Panc1 (cell line): ENCODE measurements around the gene UNC93B1. TPM values are rescaled to one million over a fixed set of nuclear protein-coding genes. Genes with fewer than 3 reads are reported as not detected.

ENCODE experiments used
- ATAC-seq: fragments of 200-7000 bp; cut with Tn5 transposase; 2 replicates; pipeline ENCODE4 v1.9.1; 2020; ENCODE audit warnings: mild to moderate bottlenecking, moderate library complexity
- BruUV-seq: library from RNA; stranded (reverse); fragments of 400-500 nt; replicated peaks from 2 replicates; lab custom pipeline; 2021; lab: Mats Ljungman, UMichigan
- CTCF ChIA-PET: fragments of 300-600 bp; sonication (Branson Sonifier 250); formaldehyde crosslinking; loops from one replicate; lab custom pipeline; 2022; ENCODE audit warnings: antibody characterized with exemption; lab: Charles Lee
- POLR2A ChIA-PET: fragments of 300-600 bp; sonication (Branson Sonifier 250); formaldehyde crosslinking; loops from one replicate; lab custom pipeline; 2022; ENCODE audit warnings: antibody characterized with exemption; lab: Charles Lee
- DNase-seq: peaks from one replicate; pipeline ENCODE4 v3.0.0-alpha.2; 2010; ENCODE audit warnings: low read depth, low spot score
- H3K27ac ChIP-seq: 2 replicates; pipeline ENCODE4 v1.5.1; 2011; ENCODE audit warnings: mild to moderate bottlenecking, low read length, inconsistent platforms
- H3K27me3 ChIP-seq: fragments of 200-500 bp; sonication (Bioruptor generic); 2 replicates; pipeline ENCODE4 v1.6.0; 2014; ENCODE audit warnings: low read length, inconsistent platforms; ENCODE audit not compliant: control insufficient read depth, insufficient read depth
- H3K36me3 ChIP-seq: fragments of 200-500 bp; sonication (Bioruptor generic); 2 replicates; pipeline ENCODE4 v1.5.1; 2014; ENCODE audit warnings: inconsistent platforms, mild to moderate bottlenecking, low read length, moderate library complexity; ENCODE audit not compliant: control insufficient read depth, insufficient read depth
- H3K4me1 ChIP-seq: 2 replicates; pipeline ENCODE4 v1.5.1; 2011; ENCODE audit warnings: inconsistent platforms, mild to moderate bottlenecking, low read length, moderate library complexity; ENCODE audit not compliant: control insufficient read depth, insufficient read depth
- H3K4me3 ChIP-seq, 2 experiments: 2 replicates each; pipeline ENCODE4 v1.5.1; 2011 to 2012; ENCODE audit warnings: low read depth in 2 of 2, low read length in 2 of 2, mild to moderate bottlenecking in 2 of 2, inconsistent platforms in 1 of 2, moderate library complexity in 1 of 2
- H3K9me3 ChIP-seq: fragments of 200-500 bp; sonication (Bioruptor generic); 2 replicates; pipeline ENCODE4 v1.5.1; 2014; ENCODE audit warnings: low read depth, mild to moderate bottlenecking, inconsistent platforms, low read length, moderate library complexity; ENCODE audit not compliant: control insufficient read depth, insufficient read depth
- POLR2AphosphoS5 ChIP-seq: IDR thresholded peaks from 2 replicates; pipeline ENCODE4 v1.6.1; 2012; ENCODE audit warnings: mild to moderate bottlenecking, low read depth, low read length, moderate library complexity
- SIN3A ChIP-seq: IDR thresholded peaks from 2 replicates; pipeline ENCODE4 v1.6.1; 2012; ENCODE audit warnings: low read depth, mild to moderate bottlenecking, low read length, moderate library complexity, borderline replicate concordance; ENCODE audit not compliant: insufficient read depth
- TCF7L2 ChIP-seq: IDR thresholded peaks from 2 replicates; pipeline ENCODE4 v1.6.1; 2011; ENCODE audit warnings: mild to moderate bottlenecking, low read depth, low read length, inconsistent platforms
- in situ Hi-C: cut with HindIII; loops from 2 replicates; pipeline ENCODE4 v1.10.0; 2016; ENCODE audit warnings: low sequenced_read_pairs, low pct_unique_long_range_greater_than_20kb
- intact Hi-C: fragments of 100-400 bp; cut with micrococcal nuclease; formaldehyde crosslinking; loops from one replicate; pipeline ENCODE4 v1.10.0; 2022; ENCODE audit not compliant: unreplicated experiment
- total RNA-seq: library from RNA; stranded (reverse); gene quantifications from one replicate; pipeline ENCODE4 v1.2.1, GENCODE V29; 2021; ENCODE audit not compliant: unreplicated experiment
- TF ChIP-seq, protein P1 (sequence below): fragments of 450-650 bp; IDR thresholded peaks from 2 replicates; pipeline ENCODE4 v1.5.1; 2017; ENCODE audit warnings: mild to moderate bottlenecking
- TF ChIP-seq, protein P2 (sequence below), 2 experiments: IDR thresholded peaks; 2 replicates each; pipeline ENCODE4 v1.6.1; 2011 to 2012; ENCODE audit warnings: low read depth in 2 of 2, control low read depth in 1 of 2, low read length in 1 of 2, mild to moderate bottlenecking in 1 of 2, moderate library complexity in 1 of 2; ENCODE audit not compliant: insufficient read depth in 1 of 2

UNC93B1 gene
- total RNA-seq, 1 experiment from 2014 or later = 54.1 TPM

DNA sequence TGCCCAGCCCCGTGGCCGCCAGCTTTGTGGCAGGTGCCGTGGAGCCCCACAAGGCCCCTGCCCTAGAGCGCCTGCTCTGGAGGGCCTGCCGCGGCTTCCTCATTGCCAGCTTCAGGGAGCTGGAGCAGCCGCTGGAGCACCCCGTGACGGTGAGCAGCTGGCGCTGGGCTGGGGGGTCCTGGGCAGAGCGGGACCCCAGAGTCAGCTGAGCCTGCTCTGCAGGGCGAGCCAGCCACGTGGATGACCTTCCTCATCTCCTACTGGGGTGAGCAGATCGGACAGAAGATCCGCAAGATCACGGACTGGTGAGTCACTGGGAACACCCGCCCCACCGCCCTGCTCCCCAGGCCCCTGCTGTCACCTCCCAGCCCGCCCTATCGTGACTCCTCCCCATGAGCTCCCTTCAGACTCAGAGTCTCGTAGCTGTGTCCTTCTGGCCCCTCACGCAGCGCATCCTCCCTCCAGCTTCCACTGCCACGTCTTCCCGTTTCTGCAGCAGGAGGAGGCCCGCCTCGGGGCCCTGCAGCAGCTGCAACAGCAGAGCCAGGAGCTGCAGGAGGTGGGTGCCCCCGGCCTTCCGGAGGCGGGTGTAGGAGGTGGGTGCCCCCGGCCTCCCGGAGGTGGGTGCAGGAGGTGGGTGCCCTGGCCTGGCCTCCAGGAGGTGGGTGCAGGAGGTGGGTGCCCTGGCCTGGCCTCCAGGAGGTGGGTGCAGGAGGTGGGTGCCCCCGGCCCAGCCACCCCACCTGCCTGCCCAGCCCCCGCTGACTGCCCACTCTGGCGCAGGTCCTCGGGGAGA is 39.6 kb upstream of the UNC93B1 start:
- POLR2A ChIA-PET = interaction anchor here (0.5 kb wide), 1 partner anchor 67 kb away, joined by 3 read pairs; no protein-coding TSS in a partner anchor
- no peaks in the 10 kb centered on the region for H3K27me3 ChIP-seq
- no peak for DNase-seq
- H3K9me3 ChIP-seq = no peaks in the 10 kb centered on the region
- intact Hi-C loops = no loop called here
- peaks cover 2% of the 10 kb centered on the region; the same call in 1 of the 2 replicates for H3K36me3 ChIP-seq
- no peak overlapping the region for H3K4me3 ChIP-seq
- H3K27ac ChIP-seq = no peak overlapping the region
- peaks cover 23% of the 10 kb centered on the region for H3K4me1 ChIP-seq
- no peak for ATAC-seq
- no TSS peak for BruUV-seq
- TF ChIP-seq POLR2AphosphoS5 (no peak), SIN3A (no peak), TCF7L2 (no peak)
- TF ChIP-seq, protein P1, sequence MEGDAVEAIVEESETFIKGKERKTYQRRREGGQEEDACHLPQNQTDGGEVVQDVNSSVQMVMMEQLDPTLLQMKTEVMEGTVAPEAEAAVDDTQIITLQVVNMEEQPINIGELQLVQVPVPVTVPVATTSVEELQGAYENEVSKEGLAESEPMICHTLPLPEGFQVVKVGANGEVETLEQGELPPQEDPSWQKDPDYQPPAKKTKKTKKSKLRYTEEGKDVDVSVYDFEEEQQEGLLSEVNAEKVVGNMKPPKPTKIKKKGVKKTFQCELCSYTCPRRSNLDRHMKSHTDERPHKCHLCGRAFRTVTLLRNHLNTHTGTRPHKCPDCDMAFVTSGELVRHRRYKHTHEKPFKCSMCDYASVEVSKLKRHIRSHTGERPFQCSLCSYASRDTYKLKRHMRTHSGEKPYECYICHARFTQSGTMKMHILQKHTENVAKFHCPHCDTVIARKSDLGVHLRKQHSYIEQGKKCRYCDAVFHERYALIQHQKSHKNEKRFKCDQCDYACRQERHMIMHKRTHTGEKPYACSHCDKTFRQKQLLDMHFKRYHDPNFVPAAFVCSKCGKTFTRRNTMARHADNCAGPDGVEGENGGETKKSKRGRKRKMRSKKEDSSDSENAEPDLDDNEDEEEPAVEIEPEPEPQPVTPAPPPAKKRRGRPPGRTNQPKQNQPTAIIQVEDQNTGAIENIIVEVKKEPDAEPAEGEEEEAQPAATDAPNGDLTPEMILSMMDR = no peak
- TF ChIP-seq, protein P2, sequence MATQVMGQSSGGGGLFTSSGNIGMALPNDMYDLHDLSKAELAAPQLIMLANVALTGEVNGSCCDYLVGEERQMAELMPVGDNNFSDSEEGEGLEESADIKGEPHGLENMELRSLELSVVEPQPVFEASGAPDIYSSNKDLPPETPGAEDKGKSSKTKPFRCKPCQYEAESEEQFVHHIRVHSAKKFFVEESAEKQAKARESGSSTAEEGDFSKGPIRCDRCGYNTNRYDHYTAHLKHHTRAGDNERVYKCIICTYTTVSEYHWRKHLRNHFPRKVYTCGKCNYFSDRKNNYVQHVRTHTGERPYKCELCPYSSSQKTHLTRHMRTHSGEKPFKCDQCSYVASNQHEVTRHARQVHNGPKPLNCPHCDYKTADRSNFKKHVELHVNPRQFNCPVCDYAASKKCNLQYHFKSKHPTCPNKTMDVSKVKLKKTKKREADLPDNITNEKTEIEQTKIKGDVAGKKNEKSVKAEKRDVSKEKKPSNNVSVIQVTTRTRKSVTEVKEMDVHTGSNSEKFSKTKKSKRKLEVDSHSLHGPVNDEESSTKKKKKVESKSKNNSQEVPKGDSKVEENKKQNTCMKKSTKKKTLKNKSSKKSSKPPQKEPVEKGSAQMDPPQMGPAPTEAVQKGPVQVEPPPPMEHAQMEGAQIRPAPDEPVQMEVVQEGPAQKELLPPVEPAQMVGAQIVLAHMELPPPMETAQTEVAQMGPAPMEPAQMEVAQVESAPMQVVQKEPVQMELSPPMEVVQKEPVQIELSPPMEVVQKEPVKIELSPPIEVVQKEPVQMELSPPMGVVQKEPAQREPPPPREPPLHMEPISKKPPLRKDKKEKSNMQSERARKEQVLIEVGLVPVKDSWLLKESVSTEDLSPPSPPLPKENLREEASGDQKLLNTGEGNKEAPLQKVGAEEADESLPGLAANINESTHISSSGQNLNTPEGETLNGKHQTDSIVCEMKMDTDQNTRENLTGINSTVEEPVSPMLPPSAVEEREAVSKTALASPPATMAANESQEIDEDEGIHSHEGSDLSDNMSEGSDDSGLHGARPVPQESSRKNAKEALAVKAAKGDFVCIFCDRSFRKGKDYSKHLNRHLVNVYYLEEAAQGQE (IDR thresholded peaks at IDR 0.05; ENCODE audit: insufficient read depth in 1 of 2, low read depth in 2 of 2, low read length in 1 of 2) = no peak
- CTCF ChIA-PET = interaction anchor here (0.7 kb wide), 1 partner anchor 272 kb away, joined by 3 read pairs; no protein-coding TSS in a partner anchor
- in situ Hi-C loops = no loop called here

GRCh38 chr11:68043029-68043348 is 39.1 kb upstream of the UNC93B1 start:
- ChIA-PET POLR2A (no interaction called here), CTCF (interaction anchor here (0.6 kb wide), 1 partner anchor 22 kb away, joined by 3 read pairs; no protein-coding TSS in a partner anchor)
- Histone ChIP-seq H3K4me3 (no peak overlapping the region), H3K4me1 (peaks cover 28% of the 10 kb centered on the region), H3K36me3 (peaks cover 2% of the 10 kb centered on the region; the same call in 1 of the 2 replicates), H3K27me3 (no peaks in the 10 kb centered on the region), H3K9me3 (no peaks in the 10 kb centered on the region), H3K27ac (no peak overlapping the region)
- DNase-seq = no peak
- TF ChIP-seq, protein P2 (IDR thresholded peaks at IDR 0.05; ENCODE audit: insufficient read depth in 1 of 2, low read depth in 2 of 2, low read length in 1 of 2) = no peak
- TF ChIP-seq TCF7L2 = no peak
- no TSS peak for BruUV-seq
- in situ Hi-C loops (no loop called here), intact Hi-C loops (no loop called here)
- no peak for ATAC-seq
